Measurements from ENCODE around the gene CSF2.

CSF2 gene

GRCh38 chr5:132073231-132074013 lies at the start of gene CSF2:
TSS of gene CSF2 (plus strand) at chr5:132073789. CDS start at chr5:132073824, 35 bp downstream.
- in situ Hi-C loops (cut with MboI; ENCODE audit: low sequenced_read_pairs), result no loop called here

GRCh38 chr5:132024117-132024435 lies 49.5 kb upstream of the CSF2 start:
- in situ Hi-C loops (cut with MboI; ENCODE audit: low sequenced_read_pairs), result no loop called here

GRCh38 chr5:132024789-132025402 lies 48.7 kb upstream of the CSF2 start:
- in situ Hi-C loops (cut with MboI; ENCODE audit: low sequenced_read_pairs), result no loop called here

GRCh38 chr5:132025403-132025971 lies 48.1 kb upstream of the CSF2 start:
- in situ Hi-C loops (cut with MboI; ENCODE audit: low sequenced_read_pairs), result no loop called here

DNA sequence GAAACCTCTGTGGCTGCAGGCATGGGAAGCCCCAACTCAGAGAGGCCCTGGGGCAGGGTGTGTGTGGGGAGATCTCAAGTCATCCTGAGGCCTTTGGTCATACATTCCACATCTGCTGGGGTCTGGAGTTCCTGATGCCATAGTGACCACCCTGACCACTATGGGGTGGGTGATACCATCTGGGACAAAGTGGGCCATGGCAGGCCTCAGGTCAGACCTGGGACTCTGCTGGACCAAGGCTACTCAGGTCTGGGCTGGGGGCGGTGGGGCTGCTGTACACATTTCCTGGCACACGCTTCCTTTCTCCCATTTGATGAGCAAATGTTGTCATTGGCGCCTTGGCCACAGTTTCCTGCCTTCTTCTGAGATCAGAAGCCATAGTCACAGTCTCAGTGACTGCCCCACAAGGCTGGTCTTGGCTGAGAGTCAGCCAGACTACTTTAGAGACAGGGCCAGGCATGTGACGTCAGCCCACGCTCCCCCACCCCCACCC lies 47.0 kb upstream of the CSF2 start:
- in situ Hi-C loops (cut with MboI; ENCODE audit: low sequenced_read_pairs), result no loop called here

- in situ Hi-C loops (cut with MboI; ENCODE audit: low sequenced_read_pairs), result no loop called here
These were observed 46.6 kb upstream of the CSF2 start for GRCh38 chr5:132027027-132027426.

- in situ Hi-C loops (cut with MboI; ENCODE audit: low sequenced_read_pairs), result no loop called here
These were observed 43.8 kb upstream of the CSF2 start for GRCh38 chr5:132029609-132030330.

- in situ Hi-C loops (cut with MboI; ENCODE audit: low sequenced_read_pairs), result no loop called here
These were observed 43.0 kb upstream of the CSF2 start for GRCh38 chr5:132030610-132031009.

GRCh38 chr5:132032196-132032595 lies 41.4 kb upstream of the CSF2 start:
- in situ Hi-C loops (cut with MboI; ENCODE audit: low sequenced_read_pairs), result no loop called here

DNA sequence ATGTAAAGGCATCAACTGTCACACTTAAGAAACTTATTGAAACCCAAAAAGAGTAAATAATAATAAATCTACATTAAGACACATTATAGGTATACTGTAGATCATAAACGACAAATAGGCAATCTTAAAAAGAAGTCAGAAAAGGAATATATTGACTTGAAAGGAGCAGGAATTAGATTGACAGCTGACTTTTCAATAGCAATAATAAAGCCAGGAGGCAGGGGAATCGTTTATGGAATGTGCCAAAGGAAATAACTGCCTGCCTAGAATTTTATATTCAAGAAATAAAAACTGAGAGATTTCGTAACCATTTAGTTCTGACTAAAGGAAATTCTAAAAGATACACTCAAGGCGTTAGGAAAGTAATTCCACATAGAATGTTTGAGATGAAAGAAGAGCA lies 40.5 kb upstream of the CSF2 start:
- in situ Hi-C loops (cut with MboI; ENCODE audit: low sequenced_read_pairs), result no loop called here

DNA sequence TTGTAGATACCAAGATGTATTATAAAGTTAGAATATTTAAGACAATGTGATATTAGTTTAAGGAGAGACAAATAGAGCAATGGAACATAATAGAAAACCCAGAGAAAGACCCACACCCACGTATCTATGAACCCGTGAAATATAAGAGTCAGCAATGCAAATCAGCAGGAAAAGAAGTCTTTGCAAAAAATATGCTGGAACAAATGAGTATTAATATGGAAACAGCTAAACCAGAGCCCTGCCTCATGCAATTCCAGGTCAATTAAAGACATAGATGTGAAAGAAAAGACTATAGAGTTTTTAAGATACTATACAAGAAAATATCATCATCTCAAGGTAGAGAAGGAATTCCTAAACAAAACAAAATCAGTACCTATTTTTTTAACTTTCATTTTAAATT lies 36.2 kb upstream of the CSF2 start:
- in situ Hi-C loops (cut with MboI; ENCODE audit: low sequenced_read_pairs), result no loop called here

DNA sequence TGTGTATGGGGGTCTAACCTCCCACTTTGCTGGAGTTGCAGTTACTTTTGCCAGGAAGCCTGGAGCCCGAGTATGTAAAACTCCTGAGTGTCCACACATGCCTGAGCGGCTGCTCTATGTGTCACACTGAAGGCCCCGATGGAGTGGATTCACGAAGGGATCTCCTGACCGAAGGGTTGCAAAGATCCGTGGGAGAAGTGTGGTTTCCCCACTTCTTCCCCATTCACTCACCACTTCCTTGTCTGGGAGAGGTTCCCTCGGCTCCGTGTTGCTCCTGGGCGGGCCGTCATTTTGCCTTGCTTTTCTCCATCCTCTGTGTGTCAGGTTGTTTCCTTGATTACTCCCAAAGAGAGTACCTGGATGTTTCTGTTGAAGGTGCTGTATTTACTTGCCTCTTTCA lies 29.4 kb upstream of the CSF2 start:
- in situ Hi-C loops (cut with MboI; ENCODE audit: low sequenced_read_pairs), result no loop called here

DNA sequence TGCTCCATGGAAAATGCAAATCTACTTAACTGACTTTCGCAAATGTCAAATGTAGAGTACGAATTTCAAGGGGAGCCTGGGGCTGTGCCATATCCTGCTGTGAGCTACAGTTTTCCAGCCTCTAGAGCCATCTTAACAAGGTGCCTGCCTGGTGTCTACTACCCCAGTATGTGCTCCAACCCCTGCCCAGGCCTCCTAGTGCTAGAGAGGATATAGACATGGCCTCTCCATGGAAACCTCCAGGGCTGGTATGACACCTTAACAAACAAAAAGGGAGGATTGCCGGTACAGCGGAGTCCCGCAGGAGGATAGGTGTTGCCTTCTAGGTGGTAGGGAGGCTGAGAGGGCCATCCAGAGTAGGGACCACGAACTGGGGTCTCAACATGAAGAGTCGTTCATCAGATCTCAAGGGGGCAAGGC lies 26.7 kb upstream of the CSF2 start:
- in situ Hi-C loops (cut with MboI; ENCODE audit: low sequenced_read_pairs), result no loop called here

DNA sequence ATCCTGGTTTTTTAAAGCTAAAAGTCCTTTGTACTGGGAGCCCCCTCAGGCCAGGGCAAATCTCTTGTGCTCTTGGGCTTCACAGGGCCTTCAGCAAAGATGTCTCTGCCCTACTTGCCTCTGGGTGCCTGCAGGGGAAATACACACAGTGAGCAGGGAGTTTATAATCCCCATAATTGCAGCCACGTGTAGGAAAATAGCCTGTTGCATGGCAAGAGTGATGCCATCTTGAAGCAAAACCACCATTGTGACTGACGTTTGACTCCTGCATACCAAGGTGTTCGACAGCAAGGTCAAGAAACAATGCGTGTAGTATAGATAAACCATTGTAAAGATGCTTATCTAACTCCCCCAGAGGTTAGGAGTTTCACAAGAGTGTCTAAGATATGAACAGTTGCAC lies 24.5 kb upstream of the CSF2 start:
- in situ Hi-C loops (cut with MboI; ENCODE audit: low sequenced_read_pairs), result no loop called here

GRCh38 chr5:132049559-132049958 lies 24.0 kb upstream of the CSF2 start:
- in situ Hi-C loops (cut with MboI; ENCODE audit: low sequenced_read_pairs), result no loop called here

- in situ Hi-C loops (cut with MboI; ENCODE audit: low sequenced_read_pairs), result no loop called here
These were observed 23.5 kb upstream of the CSF2 start for GRCh38 chr5:132050136-132050535.

GRCh38 chr5:132050661-132051552 lies 22.7 kb upstream of the CSF2 start:
- in situ Hi-C loops (cut with MboI; ENCODE audit: low sequenced_read_pairs), result no loop called here

DNA sequence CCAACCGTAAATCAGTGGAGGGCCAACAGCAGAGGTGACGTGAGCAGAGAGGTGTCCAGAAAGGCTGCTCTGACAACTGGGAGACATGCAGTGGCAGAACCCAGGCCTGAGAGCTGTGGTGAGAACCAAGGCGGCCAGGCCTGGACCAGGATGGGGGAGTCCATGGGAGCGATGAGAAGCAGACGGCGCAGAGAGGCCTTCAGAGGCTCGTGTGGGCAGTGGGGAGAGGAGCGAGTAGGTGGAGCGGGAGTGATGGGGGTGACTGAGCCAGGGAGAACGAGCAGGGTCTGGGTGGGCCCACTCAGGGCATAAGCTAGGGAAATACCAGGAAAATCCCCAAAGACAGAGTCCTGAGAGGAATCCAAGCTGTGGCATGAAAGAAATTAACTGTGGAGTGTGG lies 21.1 kb upstream of the CSF2 start:
- in situ Hi-C loops (cut with MboI; ENCODE audit: low sequenced_read_pairs), result no loop called here

GRCh38 chr5:132053483-132053882 lies 20.1 kb upstream of the CSF2 start:
- in situ Hi-C loops (cut with MboI; ENCODE audit: low sequenced_read_pairs), result no loop called here

DNA sequence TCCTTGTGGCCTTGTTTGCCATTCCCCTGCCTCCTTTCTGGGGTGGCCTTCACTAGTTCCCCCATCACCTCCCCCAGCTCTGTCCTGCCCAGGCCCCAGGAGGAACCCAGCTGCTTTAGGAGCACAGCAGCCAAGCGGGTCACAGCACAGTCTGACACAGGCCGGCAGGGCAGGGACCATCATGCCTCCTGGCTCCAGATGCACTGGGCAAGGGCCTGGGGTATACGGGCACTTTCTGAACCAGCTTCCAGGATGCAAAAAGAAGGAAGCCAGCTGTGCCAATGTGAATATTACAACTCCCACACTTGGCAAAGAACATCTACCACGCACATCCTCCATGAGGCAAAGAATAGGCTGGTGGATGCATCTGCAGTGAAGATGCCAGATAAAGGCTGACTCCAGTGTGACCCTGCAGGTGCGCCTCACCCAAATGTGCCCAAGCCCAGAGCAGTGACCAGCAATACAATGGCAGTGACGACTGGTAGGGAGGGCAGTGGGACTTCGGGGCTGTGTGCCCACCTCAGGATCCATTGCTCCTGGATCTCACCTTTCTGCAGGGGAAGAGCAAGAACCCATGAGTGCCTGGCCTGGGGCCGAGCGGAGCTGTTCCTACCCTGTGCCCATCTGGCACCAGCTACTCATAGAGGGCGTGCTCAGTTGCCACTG lies 19.4 kb upstream of the CSF2 start:
- in situ Hi-C loops (cut with MboI; ENCODE audit: low sequenced_read_pairs), result no loop called here

All from hTERT RPE-1 (cell line).